Measurements from ENCODE around the gene TCEANC2. TPM values are rescaled to one million over a fixed set of nuclear protein-coding genes. Genes with fewer than 3 reads are reported as not detected.

TCEANC2 gene
- total RNA-seq, 1 experiment from 2014 or later, result 4.2 TPM

GRCh38 chr1:54117815-54118563, 64.6 kb downstream of the TCEANC2 start:
- DNase-seq (ENCODE audit: low spot score), result no peak
- BruUV-seq (replicated peaks), result no TSS peak
- Histone ChIP-seq H3K9me3 (ENCODE audit: low read depth, low read length, poor library complexity, severe bottlenecking) (no peaks in the 10 kb centered on the region), H3K27ac (ENCODE audit: low read depth, low read length, poor library complexity, severe bottlenecking) (no peak overlapping the region), H3K36me3 (ENCODE audit: insufficient read depth, low read length, poor library complexity, severe bottlenecking) (no peaks in the 10 kb centered on the region), H3K27me3 (replicated peaks; ENCODE audit: insufficient read depth, low read depth, low read length, poor library complexity) (no peaks in the 10 kb centered on the region), H3K4me3 (ENCODE audit: low read depth, low read length, poor library complexity, severe bottlenecking) (no peak overlapping the region), H3K4me1 (ENCODE audit: insufficient read depth, low read length, poor library complexity, severe bottlenecking) (no peaks in the 10 kb centered on the region)
- CTCF ChIA-PET, result no interaction called here
- POLR2A ChIA-PET (ENCODE audit: low non-redundant PET), result no interaction called here
- TF ChIP-seq EZH2 (IDR thresholded peaks at IDR 0.05; ENCODE audit: borderline replicate concordance, low read depth, low read length, poor library complexity, severe bottlenecking) (no peak), CTCF (conservative IDR thresholded peaks at IDR 0.05; ENCODE audit: low read depth, low read length) (no peak)
- intact Hi-C loops (cut with micrococcal nuclease; ENCODE audit: unreplicated experiment), result no loop called here

GRCh38 chr1:54118704-54119103, 65.3 kb downstream of the TCEANC2 start:
- Histone ChIP-seq H3K9me3 (ENCODE audit: low read depth, low read length, poor library complexity, severe bottlenecking) (no peaks in the 10 kb centered on the region), H3K27ac (ENCODE audit: low read depth, low read length, poor library complexity, severe bottlenecking) (no peak overlapping the region), H3K4me3 (ENCODE audit: low read depth, low read length, poor library complexity, severe bottlenecking) (no peak overlapping the region), H3K36me3 (ENCODE audit: insufficient read depth, low read length, poor library complexity, severe bottlenecking) (no peaks in the 10 kb centered on the region), H3K4me1 (ENCODE audit: insufficient read depth, low read length, poor library complexity, severe bottlenecking) (no peaks in the 10 kb centered on the region), H3K27me3 (replicated peaks; ENCODE audit: insufficient read depth, low read depth, low read length, poor library complexity) (no peaks in the 10 kb centered on the region)
- no peak for DNase-seq (ENCODE audit: low spot score)
- no peak for TF ChIP-seq EZH2 (IDR thresholded peaks at IDR 0.05; ENCODE audit: borderline replicate concordance, low read depth, low read length, poor library complexity, severe bottlenecking)
- no peak for TF ChIP-seq CTCF (conservative IDR thresholded peaks at IDR 0.05; ENCODE audit: low read depth, low read length)
- ChIA-PET POLR2A (ENCODE audit: low non-redundant PET) (no interaction called here), CTCF (no interaction called here)
- intact Hi-C loops (cut with micrococcal nuclease; ENCODE audit: unreplicated experiment), result no loop called here
- BruUV-seq (replicated peaks), result no TSS peak

GRCh38 chr1:54120018-54120697, 66.8 kb downstream of the TCEANC2 start:
- Histone ChIP-seq H3K4me1 (ENCODE audit: insufficient read depth, low read length, poor library complexity, severe bottlenecking) (no peaks in the 10 kb centered on the region), H3K4me3 (ENCODE audit: low read depth, low read length, poor library complexity, severe bottlenecking) (no peak overlapping the region), H3K36me3 (ENCODE audit: insufficient read depth, low read length, poor library complexity, severe bottlenecking) (no peaks in the 10 kb centered on the region), H3K27ac (ENCODE audit: low read depth, low read length, poor library complexity, severe bottlenecking) (no peak overlapping the region), H3K27me3 (replicated peaks; ENCODE audit: insufficient read depth, low read depth, low read length, poor library complexity) (no peaks in the 10 kb centered on the region), H3K9me3 (ENCODE audit: low read depth, low read length, poor library complexity, severe bottlenecking) (no peaks in the 10 kb centered on the region)
- POLR2A ChIA-PET (ENCODE audit: low non-redundant PET), result no interaction called here
- DNase-seq (ENCODE audit: low spot score), result no peak
- no TSS peak for BruUV-seq (replicated peaks)
- CTCF ChIA-PET, result no interaction called here
- intact Hi-C loops (cut with micrococcal nuclease; ENCODE audit: unreplicated experiment), result no loop called here
- TF ChIP-seq EZH2 (IDR thresholded peaks at IDR 0.05; ENCODE audit: borderline replicate concordance, low read depth, low read length, poor library complexity, severe bottlenecking) (no peak), CTCF (conservative IDR thresholded peaks at IDR 0.05; ENCODE audit: low read depth, low read length) (no peak)

Data from A673 (cell line).